K562 (cell line): ENCODE data around the gene KLHL22.

Source experiments
- BHLHE40 ChIP-seq: IDR thresholded peaks from 2 replicates; pipeline ENCODE4 v1.6.1; 2011; ENCODE audit warnings: low read length, improper control_type of control experiment
- FOXA1 ChIP-seq: fragments of 450-650 bp; IDR thresholded peaks from 2 replicates; pipeline ENCODE4 v1.6.1; 2016; ENCODE audit warnings: mild to moderate bottlenecking, borderline replicate concordance
- POLR2A ChIP-seq: fragments of 450-650 bp; conservative IDR thresholded peaks from 2 replicates; pipeline ENCODE4 v1.6.1; 2016
- SMAD3 ChIP-seq: fragments of 450-650 bp; formaldehyde crosslinking; conservative IDR thresholded peaks from 2 replicates; pipeline ENCODE4 v1.4.0; 2020; ENCODE audit warnings: mild to moderate bottlenecking
- SMAD4 ChIP-seq: fragments of 250-450 bp; sonication (Bioruptor Pico); conservative IDR thresholded peaks from 2 replicates; pipeline ENCODE4 v1.8.0; 2021; ENCODE audit warnings: inconsistent platforms, mild to moderate bottlenecking, moderate library complexity
- SMARCE1 ChIP-seq: fragments of 450-650 bp; IDR thresholded peaks from 2 replicates; pipeline ENCODE4 v1.7.1; 2016; ENCODE audit warnings: mild to moderate bottlenecking
- TF ChIP-seq, protein P1 (sequence below), 3 experiments: IDR thresholded peaks in 2 of 3; conservative IDR thresholded peaks in 1 of 3; 2 replicates each; pipeline ENCODE4 v1.5.1; 2011 to 2012; ENCODE audit warnings: low read length in 3 of 3, mild to moderate bottlenecking in 3 of 3, control low read depth in 2 of 3, improper control_type of control experiment in 1 of 3, inconsistent platforms in 1 of 3, low read depth in 1 of 3, mixed read lengths in 1 of 3, moderate library complexity in 1 of 3; ENCODE audit not compliant: insufficient read depth in 2 of 3

GRCh38 chr22:20525048-20525447, 29.5 kb upstream of the KLHL22 start:
- TF ChIP-seq BHLHE40: no peak
- no peak for TF ChIP-seq SMARCE1
- TF ChIP-seq, protein P1, sequence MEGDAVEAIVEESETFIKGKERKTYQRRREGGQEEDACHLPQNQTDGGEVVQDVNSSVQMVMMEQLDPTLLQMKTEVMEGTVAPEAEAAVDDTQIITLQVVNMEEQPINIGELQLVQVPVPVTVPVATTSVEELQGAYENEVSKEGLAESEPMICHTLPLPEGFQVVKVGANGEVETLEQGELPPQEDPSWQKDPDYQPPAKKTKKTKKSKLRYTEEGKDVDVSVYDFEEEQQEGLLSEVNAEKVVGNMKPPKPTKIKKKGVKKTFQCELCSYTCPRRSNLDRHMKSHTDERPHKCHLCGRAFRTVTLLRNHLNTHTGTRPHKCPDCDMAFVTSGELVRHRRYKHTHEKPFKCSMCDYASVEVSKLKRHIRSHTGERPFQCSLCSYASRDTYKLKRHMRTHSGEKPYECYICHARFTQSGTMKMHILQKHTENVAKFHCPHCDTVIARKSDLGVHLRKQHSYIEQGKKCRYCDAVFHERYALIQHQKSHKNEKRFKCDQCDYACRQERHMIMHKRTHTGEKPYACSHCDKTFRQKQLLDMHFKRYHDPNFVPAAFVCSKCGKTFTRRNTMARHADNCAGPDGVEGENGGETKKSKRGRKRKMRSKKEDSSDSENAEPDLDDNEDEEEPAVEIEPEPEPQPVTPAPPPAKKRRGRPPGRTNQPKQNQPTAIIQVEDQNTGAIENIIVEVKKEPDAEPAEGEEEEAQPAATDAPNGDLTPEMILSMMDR (IDR thresholded peaks at IDR 0.05 in 2 of 3, conservative IDR thresholded peaks at IDR 0.05 in 1 of 3; ENCODE audit: insufficient read depth in 2 of 3, low read depth in 1 of 3, low read length in 3 of 3): no peak
- TF ChIP-seq SMAD4: no peak
- no peak for TF ChIP-seq FOXA1
- no peak for TF ChIP-seq SMAD3
- no peak for TF ChIP-seq POLR2A
